Neural cell (in vitro differentiated cells): ENCODE results near the gene ADARB1. TPM values are rescaled to one million over a fixed set of nuclear protein-coding genes. Genes with fewer than 3 reads are reported as not detected.

Experiments
- H2AFZ ChIP-seq: fragments of 200-600, 300-800 bp; sonication (generic), shearing (Covaris generic); 2 replicates; pipeline ENCODE4 v1.6.0; 2014; ENCODE audit warnings: low read depth, mild to moderate bottlenecking, antibody characterized with exemption, low read length, moderate library complexity
- H3F3A ChIP-seq: fragments of 200-600 bp; shearing (Covaris generic); 2 replicates; pipeline ENCODE4 v1.6.1; 2016; ENCODE audit warnings: mild to moderate bottlenecking, moderate library complexity, mixed read lengths, antibody characterized with exemption, low read length; ENCODE audit not compliant: insufficient read depth, poor library complexity, severe bottlenecking
- H3K27ac ChIP-seq: fragments of 200-600, 300-800 bp; sonication (generic), shearing (Covaris generic); 2 replicates; pipeline ENCODE4 v1.5.1; 2014; ENCODE audit warnings: mild to moderate bottlenecking, low read length, moderate library complexity
- H3K27me3 ChIP-seq: fragments of 300-800, 200-600 bp; sonication (generic), shearing (Covaris generic); 2 replicates; pipeline ENCODE4 v1.6.0; 2014; ENCODE audit warnings: mild to moderate bottlenecking, low read depth, low read length, moderate library complexity; ENCODE audit not compliant: insufficient read depth
- H3K36me3 ChIP-seq: fragments of 300-800, 200-600 bp; sonication (generic), shearing (Covaris generic); 2 replicates; pipeline ENCODE4 v1.5.1; 2014; ENCODE audit warnings: mild to moderate bottlenecking, antibody characterized with exemption, low read length, moderate library complexity; ENCODE audit not compliant: insufficient read depth
- H3K4me2 ChIP-seq: fragments of 300-800, 200-600 bp; sonication (generic), shearing (Covaris generic); 2 replicates; pipeline ENCODE4 v1.6.0; 2014; ENCODE audit warnings: mild to moderate bottlenecking, low read length
- H3K4me3 ChIP-seq: fragments of 300-800, 200-600 bp; sonication (generic), shearing (Covaris generic); 2 replicates; pipeline ENCODE4 v1.5.1; 2014; ENCODE audit warnings: mild to moderate bottlenecking, low read length, moderate library complexity
- H3K79me2 ChIP-seq: fragments of 200-600 bp; shearing (Covaris generic); replicated peaks from 2 replicates; pipeline ENCODE4 v1.6.0; 2014; ENCODE audit warnings: mild to moderate bottlenecking, low read length, moderate library complexity; ENCODE audit not compliant: insufficient read depth
- H3K9ac ChIP-seq: fragments of 300-800, 200-600 bp; sonication (generic), shearing (Covaris generic); 2 replicates; pipeline ENCODE4 v1.6.1; 2016; ENCODE audit warnings: mild to moderate bottlenecking, low read length, mixed read lengths
- H3K9me2 ChIP-seq: fragments of 200-600 bp; shearing (Covaris generic); 2 replicates; pipeline ENCODE4 v1.6.1; 2016; ENCODE audit warnings: mild to moderate bottlenecking, low read length, mixed read lengths; ENCODE audit not compliant: insufficient read depth
- H3K9me3 ChIP-seq: fragments of 200-600, 300-800 bp; sonication (generic), shearing (Covaris generic); 2 replicates; pipeline ENCODE4 v1.6.1; 2016; ENCODE audit warnings: mild to moderate bottlenecking, mixed run types, low read length, moderate library complexity, mixed read lengths
- H4K20me1 ChIP-seq: fragments of 200-600 bp; shearing (Covaris generic); 2 replicates; pipeline ENCODE4 v1.6.1; 2016; ENCODE audit warnings: mild to moderate bottlenecking, mixed run types; ENCODE audit not compliant: insufficient read depth
- EP300 ChIP-seq: fragments of 450-650 bp; conservative IDR thresholded peaks from 2 replicates; pipeline ENCODE4 v1.6.1; 2014; ENCODE audit warnings: antibody characterized with exemption, mild to moderate bottlenecking, moderate library complexity; ENCODE audit not compliant: poor library complexity, severe bottlenecking
- EZH2 ChIP-seq: fragments of 200-600, 300-800 bp; shearing (Covaris generic), sonication (generic); IDR thresholded peaks from 2 replicates; pipeline ENCODE4 v1.6.1; 2014; ENCODE audit warnings: antibody characterized with exemption, low read length, borderline replicate concordance, mild to moderate bottlenecking; ENCODE audit not compliant: insufficient read depth, poor library complexity, severe bottlenecking
- MXI1 ChIP-seq: fragments of 450-650 bp; conservative IDR thresholded peaks from 2 replicates; pipeline ENCODE4 v1.6.1; 2014; ENCODE audit warnings: antibody characterized with exemption, mild to moderate bottlenecking; ENCODE audit not compliant: poor library complexity, severe bottlenecking
- POLR2AphosphoS5 ChIP-seq: IDR thresholded peaks from 2 replicates; pipeline ENCODE4 v1.6.1; 2012
- RAD21 ChIP-seq: fragments of 450-650 bp; conservative IDR thresholded peaks from 2 replicates; pipeline ENCODE4 v1.6.1; 2014; ENCODE audit warnings: antibody characterized with exemption, mild to moderate bottlenecking, moderate library complexity
- SMC3 ChIP-seq: fragments of 450-650 bp; conservative IDR thresholded peaks from 2 replicates; pipeline ENCODE4 v1.6.1; 2014; ENCODE audit warnings: antibody characterized with exemption, mild to moderate bottlenecking, moderate library complexity; ENCODE audit not compliant: poor library complexity
- TAF1 ChIP-seq: IDR thresholded peaks from 2 replicates; pipeline ENCODE4 v1.6.1; 2012; ENCODE audit warnings: low read depth
- polyA plus RNA-seq: library from polyadenylated mRNA; depleted of rRNA; stranded (reverse); fragments of >200 nt; gene quantifications from 2 replicates; pipeline ENCODE4 v1.2.3, GENCODE V29; 2014
- TF ChIP-seq, protein P1 (sequence below): fragments of 450-650 bp; IDR thresholded peaks from 2 replicates; pipeline ENCODE4 v1.5.1; 2014; ENCODE audit warnings: antibody characterized with exemption, mild to moderate bottlenecking, moderate library complexity; ENCODE audit not compliant: poor library complexity, severe bottlenecking
- TF ChIP-seq, protein P2 (sequence below): IDR thresholded peaks from 2 replicates; pipeline ENCODE4 v1.6.1; 2012; ENCODE audit warnings: borderline replicate concordance

The ADARB1 gene
- polyA plus RNA-seq, 1 donor from 2014 or later: 8.9 TPM

DNA sequence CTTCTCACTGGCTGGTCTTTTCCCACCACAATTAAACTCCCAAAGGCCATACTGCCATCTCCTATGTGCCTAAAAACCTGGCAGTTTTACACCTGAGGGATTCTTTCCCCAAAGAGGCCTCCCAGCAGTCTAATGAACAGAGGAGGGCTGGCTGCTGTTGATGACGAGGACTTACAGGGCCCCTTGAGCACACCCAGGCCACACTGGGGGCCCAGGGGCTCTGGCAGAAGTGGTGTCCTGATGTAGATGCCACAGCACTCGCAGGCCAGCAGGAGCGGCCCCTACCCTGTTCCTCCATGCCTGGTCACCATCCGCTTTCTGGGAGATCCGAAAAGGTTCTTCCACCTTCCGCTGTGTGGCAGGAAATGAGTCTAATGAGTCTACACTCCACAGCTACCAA lies 189.2 kb downstream of the ADARB1 start:
- no peaks in the 10 kb centered on the region for H3K27me3 ChIP-seq
- no peaks in the 10 kb centered on the region for H3K9me3 ChIP-seq
- H3K36me3 ChIP-seq: no peaks in the 10 kb centered on the region
- H2AFZ ChIP-seq: no peak overlapping the region
- no peak overlapping the region for H3K4me2 ChIP-seq
- no peaks in the 10 kb centered on the region for H3K79me2 ChIP-seq
- no peaks in the 10 kb centered on the region for H3K9me2 ChIP-seq
- no peaks in the 10 kb centered on the region for H3F3A ChIP-seq
- no peak overlapping the region for H3K9ac ChIP-seq
- TF ChIP-seq RAD21: no peak
- TF ChIP-seq, protein P1, sequence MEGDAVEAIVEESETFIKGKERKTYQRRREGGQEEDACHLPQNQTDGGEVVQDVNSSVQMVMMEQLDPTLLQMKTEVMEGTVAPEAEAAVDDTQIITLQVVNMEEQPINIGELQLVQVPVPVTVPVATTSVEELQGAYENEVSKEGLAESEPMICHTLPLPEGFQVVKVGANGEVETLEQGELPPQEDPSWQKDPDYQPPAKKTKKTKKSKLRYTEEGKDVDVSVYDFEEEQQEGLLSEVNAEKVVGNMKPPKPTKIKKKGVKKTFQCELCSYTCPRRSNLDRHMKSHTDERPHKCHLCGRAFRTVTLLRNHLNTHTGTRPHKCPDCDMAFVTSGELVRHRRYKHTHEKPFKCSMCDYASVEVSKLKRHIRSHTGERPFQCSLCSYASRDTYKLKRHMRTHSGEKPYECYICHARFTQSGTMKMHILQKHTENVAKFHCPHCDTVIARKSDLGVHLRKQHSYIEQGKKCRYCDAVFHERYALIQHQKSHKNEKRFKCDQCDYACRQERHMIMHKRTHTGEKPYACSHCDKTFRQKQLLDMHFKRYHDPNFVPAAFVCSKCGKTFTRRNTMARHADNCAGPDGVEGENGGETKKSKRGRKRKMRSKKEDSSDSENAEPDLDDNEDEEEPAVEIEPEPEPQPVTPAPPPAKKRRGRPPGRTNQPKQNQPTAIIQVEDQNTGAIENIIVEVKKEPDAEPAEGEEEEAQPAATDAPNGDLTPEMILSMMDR: no peak
- TF ChIP-seq EZH2: no peak
- no peak for TF ChIP-seq SMC3
- no peak for TF ChIP-seq MXI1
- no peak for TF ChIP-seq EP300
- no peak for TF ChIP-seq TAF1
- no peak for TF ChIP-seq POLR2AphosphoS5
- TF ChIP-seq, protein P2, sequence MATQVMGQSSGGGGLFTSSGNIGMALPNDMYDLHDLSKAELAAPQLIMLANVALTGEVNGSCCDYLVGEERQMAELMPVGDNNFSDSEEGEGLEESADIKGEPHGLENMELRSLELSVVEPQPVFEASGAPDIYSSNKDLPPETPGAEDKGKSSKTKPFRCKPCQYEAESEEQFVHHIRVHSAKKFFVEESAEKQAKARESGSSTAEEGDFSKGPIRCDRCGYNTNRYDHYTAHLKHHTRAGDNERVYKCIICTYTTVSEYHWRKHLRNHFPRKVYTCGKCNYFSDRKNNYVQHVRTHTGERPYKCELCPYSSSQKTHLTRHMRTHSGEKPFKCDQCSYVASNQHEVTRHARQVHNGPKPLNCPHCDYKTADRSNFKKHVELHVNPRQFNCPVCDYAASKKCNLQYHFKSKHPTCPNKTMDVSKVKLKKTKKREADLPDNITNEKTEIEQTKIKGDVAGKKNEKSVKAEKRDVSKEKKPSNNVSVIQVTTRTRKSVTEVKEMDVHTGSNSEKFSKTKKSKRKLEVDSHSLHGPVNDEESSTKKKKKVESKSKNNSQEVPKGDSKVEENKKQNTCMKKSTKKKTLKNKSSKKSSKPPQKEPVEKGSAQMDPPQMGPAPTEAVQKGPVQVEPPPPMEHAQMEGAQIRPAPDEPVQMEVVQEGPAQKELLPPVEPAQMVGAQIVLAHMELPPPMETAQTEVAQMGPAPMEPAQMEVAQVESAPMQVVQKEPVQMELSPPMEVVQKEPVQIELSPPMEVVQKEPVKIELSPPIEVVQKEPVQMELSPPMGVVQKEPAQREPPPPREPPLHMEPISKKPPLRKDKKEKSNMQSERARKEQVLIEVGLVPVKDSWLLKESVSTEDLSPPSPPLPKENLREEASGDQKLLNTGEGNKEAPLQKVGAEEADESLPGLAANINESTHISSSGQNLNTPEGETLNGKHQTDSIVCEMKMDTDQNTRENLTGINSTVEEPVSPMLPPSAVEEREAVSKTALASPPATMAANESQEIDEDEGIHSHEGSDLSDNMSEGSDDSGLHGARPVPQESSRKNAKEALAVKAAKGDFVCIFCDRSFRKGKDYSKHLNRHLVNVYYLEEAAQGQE: no peak
- no peak overlapping the region for H3K4me3 ChIP-seq
- H3K27ac ChIP-seq: no peak overlapping the region
- H4K20me1 ChIP-seq: no peaks in the 10 kb centered on the region

DNA sequence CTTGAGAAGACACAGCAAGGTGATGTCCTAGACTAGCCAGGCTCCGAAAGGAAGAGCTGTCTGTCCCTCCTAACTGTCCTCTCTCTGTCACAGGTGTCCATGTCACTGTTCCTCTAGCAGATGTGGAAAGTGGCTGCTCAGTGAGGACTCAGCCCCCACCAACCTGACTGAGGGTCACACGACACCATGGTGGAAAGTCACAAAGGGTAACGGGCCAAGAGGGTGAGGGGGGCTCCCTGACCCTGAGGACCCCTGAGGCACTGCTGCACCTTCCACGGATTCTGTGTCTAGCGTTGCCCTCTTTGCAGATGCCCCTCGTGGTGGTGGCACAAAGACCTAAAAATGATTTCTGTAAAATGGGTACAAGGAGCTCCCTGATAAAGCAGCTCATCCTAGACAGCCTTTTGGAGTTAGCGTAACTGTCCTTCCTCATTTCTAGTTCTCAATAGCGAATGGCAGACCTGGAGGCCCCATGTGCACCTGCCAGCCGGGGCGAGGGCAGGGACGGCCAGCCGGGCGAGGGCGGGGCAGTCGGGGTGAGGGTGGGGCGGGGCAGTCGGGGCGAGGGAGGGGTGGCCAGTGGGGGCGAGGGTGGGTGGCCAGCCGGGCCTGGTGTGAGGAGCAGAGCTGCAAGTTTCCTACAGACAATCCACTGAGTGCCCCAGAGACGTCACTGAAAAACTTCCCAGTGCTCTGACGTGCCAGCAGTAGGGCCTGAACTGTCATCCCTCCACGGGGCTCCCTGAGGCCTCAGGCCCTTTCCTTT lies 189.9 kb downstream of the ADARB1 start:
- Histone ChIP-seq H4K20me1 (no peaks in the 10 kb centered on the region), H3K9me2 (no peaks in the 10 kb centered on the region), H3K4me2 (no peak overlapping the region), H3K9me3 (no peaks in the 10 kb centered on the region), H2AFZ (no peak overlapping the region), H3K9ac (no peak overlapping the region), H3K27me3 (no peaks in the 10 kb centered on the region), H3K4me3 (no peak overlapping the region), H3K36me3 (no peaks in the 10 kb centered on the region), H3F3A (no peaks in the 10 kb centered on the region), H3K79me2 (no peaks in the 10 kb centered on the region), H3K27ac (no peak overlapping the region)
- TF ChIP-seq MXI1 (no peak), POLR2AphosphoS5 (no peak), TAF1 (no peak), SMC3 (no peak), EZH2 (no peak), EP300 (no peak), RAD21 (no peak)
- TF ChIP-seq, protein P2: no peak
- TF ChIP-seq, protein P1: no peak
